Neural cell (in vitro differentiated cells): ENCODE results near the gene C18orf54.

Source experiments
- EP300 ChIP-seq: fragments of 450-650 bp; conservative IDR thresholded peaks from 2 replicates; pipeline ENCODE4 v1.6.1; 2014; ENCODE audit warnings: antibody characterized with exemption, mild to moderate bottlenecking, moderate library complexity; ENCODE audit not compliant: poor library complexity, severe bottlenecking
- MXI1 ChIP-seq: fragments of 450-650 bp; conservative IDR thresholded peaks from 2 replicates; pipeline ENCODE4 v1.6.1; 2014; ENCODE audit warnings: antibody characterized with exemption, mild to moderate bottlenecking; ENCODE audit not compliant: poor library complexity, severe bottlenecking
- RAD21 ChIP-seq: fragments of 450-650 bp; conservative IDR thresholded peaks from 2 replicates; pipeline ENCODE4 v1.6.1; 2014; ENCODE audit warnings: antibody characterized with exemption, mild to moderate bottlenecking, moderate library complexity
- TF ChIP-seq, protein P1 (sequence below): fragments of 450-650 bp; IDR thresholded peaks from 2 replicates; pipeline ENCODE4 v1.5.1; 2014; ENCODE audit warnings: antibody characterized with exemption, mild to moderate bottlenecking, moderate library complexity; ENCODE audit not compliant: poor library complexity, severe bottlenecking

DNA sequence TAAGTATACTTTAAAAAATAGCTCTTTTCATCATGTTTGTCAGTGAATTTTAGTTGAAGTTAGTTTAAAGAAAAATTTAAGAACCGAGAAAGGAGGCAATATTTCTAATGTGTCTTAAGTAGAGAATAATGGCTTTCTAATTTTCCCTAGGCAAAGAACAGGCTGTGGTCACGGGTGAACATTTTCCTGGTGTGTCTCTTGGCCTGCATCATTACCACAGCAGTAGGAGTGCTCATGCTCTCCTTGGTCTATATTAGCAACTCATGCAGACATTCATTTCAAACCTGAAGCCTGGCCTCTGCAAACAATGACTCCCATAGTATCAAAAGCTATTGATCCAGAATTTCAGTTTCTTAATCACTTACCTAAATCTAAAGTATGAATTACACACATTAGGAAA lies 57.4 kb downstream of the C18orf54 start:
- TF ChIP-seq EP300 (no peak), MXI1 (no peak), RAD21 (no peak)
- TF ChIP-seq, protein P1, sequence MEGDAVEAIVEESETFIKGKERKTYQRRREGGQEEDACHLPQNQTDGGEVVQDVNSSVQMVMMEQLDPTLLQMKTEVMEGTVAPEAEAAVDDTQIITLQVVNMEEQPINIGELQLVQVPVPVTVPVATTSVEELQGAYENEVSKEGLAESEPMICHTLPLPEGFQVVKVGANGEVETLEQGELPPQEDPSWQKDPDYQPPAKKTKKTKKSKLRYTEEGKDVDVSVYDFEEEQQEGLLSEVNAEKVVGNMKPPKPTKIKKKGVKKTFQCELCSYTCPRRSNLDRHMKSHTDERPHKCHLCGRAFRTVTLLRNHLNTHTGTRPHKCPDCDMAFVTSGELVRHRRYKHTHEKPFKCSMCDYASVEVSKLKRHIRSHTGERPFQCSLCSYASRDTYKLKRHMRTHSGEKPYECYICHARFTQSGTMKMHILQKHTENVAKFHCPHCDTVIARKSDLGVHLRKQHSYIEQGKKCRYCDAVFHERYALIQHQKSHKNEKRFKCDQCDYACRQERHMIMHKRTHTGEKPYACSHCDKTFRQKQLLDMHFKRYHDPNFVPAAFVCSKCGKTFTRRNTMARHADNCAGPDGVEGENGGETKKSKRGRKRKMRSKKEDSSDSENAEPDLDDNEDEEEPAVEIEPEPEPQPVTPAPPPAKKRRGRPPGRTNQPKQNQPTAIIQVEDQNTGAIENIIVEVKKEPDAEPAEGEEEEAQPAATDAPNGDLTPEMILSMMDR, result no peak
